GM12892 (cell line): ENCODE data around the gene PTPN4.

Source experiments
- POLR2A ChIP-seq: IDR thresholded peaks from 2 replicates; pipeline ENCODE4 v1.6.1; 2011; ENCODE audit warnings: low read depth, low read length, control low read depth
- POLR2AphosphoS5 ChIP-seq: IDR thresholded peaks from 2 replicates; pipeline ENCODE4 v1.6.1; 2011; ENCODE audit warnings: low read depth, low read length, control low read depth

GRCh38 chr2:119814216-119814615, 54.5 kb downstream of the PTPN4 start:
- no peak for TF ChIP-seq POLR2AphosphoS5
- TF ChIP-seq POLR2A = no peak
